Measurements from ENCODE around the gene ZNF484. TPM values are rescaled to one million over a fixed set of nuclear protein-coding genes. Genes with fewer than 3 reads are reported as not detected.
"Not testable (repeated sequence)": the region's sequence is repeated elsewhere in the genome, so short reads cannot be mapped to it uniquely, and the experiment has no call there.

ZNF484 gene
- total and polyA plus RNA-seq, 2 donors from 2014 or later = 1.9 to 13.5 TPM

- H3K4me3 ChIP-seq (ENCODE audit: low read length in 3 of 3) = no peak overlapping the region
- H3K4me1 ChIP-seq (ENCODE audit: control insufficient read depth in 2 of 3, insufficient read depth in 2 of 3, low read depth in 1 of 3, low read length in 3 of 3) = no peaks in the 10 kb centered on the region
- intact Hi-C loops (cut with DNase I) = no loop called here
- no peak for TF ChIP-seq CTCF (IDR thresholded peaks at IDR 0.05; ENCODE audit: borderline replicate concordance, extremely low read depth, insufficient read depth)
- peaks cover 0 to 8% (median 0%) of the 10 kb centered on the region in 3 donors for H3K9me3 ChIP-seq (ENCODE audit: control insufficient read depth in 2 of 3, insufficient read depth in 1 of 3, low read length in 3 of 3)
- no peak overlapping the region for H3K27ac ChIP-seq (ENCODE audit: low read depth in 2 of 2, low read length in 2 of 2)
- FAIRE-seq = no peak
- H3K9ac ChIP-seq (ENCODE audit: low read length in 3 of 3) = no peak overlapping the region
- H3K27me3 ChIP-seq (ENCODE audit: control insufficient read depth, insufficient read depth, low read length) = no peaks in the 10 kb centered on the region
- H3K36me3 ChIP-seq (ENCODE audit: control insufficient read depth in 2 of 3, insufficient read depth in 3 of 3, low read length in 3 of 3) = peaks cover 2 to 8% (median 6%) of the 10 kb centered on the region in 3 donors
- DNase-seq = no peak
Observed at GRCh38 chr9:92860867-92861266, 17.0 kb downstream of the ZNF484 start.

- Histone ChIP-seq H3K4me3 (ENCODE audit: low read length in 3 of 3) (no peak overlapping the region), H3K36me3 (ENCODE audit: control insufficient read depth in 2 of 3, insufficient read depth in 3 of 3, low read length in 3 of 3) (peaks cover 2 to 22% (median 12%) of the 10 kb centered on the region in 3 donors), H3K27me3 (ENCODE audit: control insufficient read depth, insufficient read depth, low read length) (no peaks in the 10 kb centered on the region), H3K4me1 (ENCODE audit: control insufficient read depth in 2 of 3, insufficient read depth in 2 of 3, low read depth in 1 of 3, low read length in 3 of 3) (no peaks in the 10 kb centered on the region), H3K9me3 (ENCODE audit: control insufficient read depth in 2 of 3, insufficient read depth in 1 of 3, low read length in 3 of 3) (peaks cover 0 to 8% (median 0%) of the 10 kb centered on the region in 3 donors), H3K27ac (ENCODE audit: low read depth in 2 of 2, low read length in 2 of 2) (no peak overlapping the region), H3K9ac (ENCODE audit: low read length in 3 of 3) (no peak overlapping the region)
- DNase-seq (no peak), FAIRE-seq (no peak)
- no peak for TF ChIP-seq CTCF (IDR thresholded peaks at IDR 0.05; ENCODE audit: borderline replicate concordance, extremely low read depth, insufficient read depth)
- intact Hi-C loops (cut with DNase I) = no loop called here
Observed at GRCh38 chr9:92857236-92857635, 20.6 kb downstream of the ZNF484 start.

- Histone ChIP-seq H3K9ac (ENCODE audit: low read length in 3 of 3) (no peak overlapping the region), H3K36me3 (ENCODE audit: control insufficient read depth in 2 of 3, insufficient read depth in 3 of 3, low read length in 3 of 3) (peaks cover 0 to 27% (median 10%) of the 10 kb centered on the region in 3 donors), H3K4me3 (ENCODE audit: low read length in 3 of 3) (no peak overlapping the region), H3K27me3 (ENCODE audit: control insufficient read depth, insufficient read depth, low read length) (no peaks in the 10 kb centered on the region), H3K9me3 (ENCODE audit: control insufficient read depth in 2 of 3, insufficient read depth in 1 of 3, low read length in 3 of 3) (no peaks in the 10 kb centered on the region), H3K27ac (ENCODE audit: low read depth in 2 of 2, low read length in 2 of 2) (no peak overlapping the region), H3K4me1 (ENCODE audit: control insufficient read depth in 2 of 3, insufficient read depth in 2 of 3, low read depth in 1 of 3, low read length in 3 of 3) (no peaks in the 10 kb centered on the region)
- DNase-seq (no peak), FAIRE-seq (no peak)
- no peak for TF ChIP-seq CTCF (IDR thresholded peaks at IDR 0.05; ENCODE audit: borderline replicate concordance, extremely low read depth, insufficient read depth)
- intact Hi-C loops (cut with DNase I) = no loop called here
Observed at GRCh38 chr9:92853716-92854115, 24.1 kb downstream of the ZNF484 start.

GRCh38 chr9:92850898-92851297 lies 26.9 kb downstream of the ZNF484 start:
- intact Hi-C loops (cut with DNase I) = no loop called here
- no peak for TF ChIP-seq CTCF (IDR thresholded peaks at IDR 0.05; ENCODE audit: borderline replicate concordance, extremely low read depth, insufficient read depth)
- peaks cover 13 to 27% (median 17%) of the 10 kb centered on the region in 3 donors for H3K9me3 ChIP-seq (ENCODE audit: control insufficient read depth in 2 of 3, insufficient read depth in 1 of 3, low read length in 3 of 3)
- peaks cover 16 to 45% (median 23%) of the 10 kb centered on the region in 3 donors for H3K36me3 ChIP-seq (ENCODE audit: control insufficient read depth in 2 of 3, insufficient read depth in 3 of 3, low read length in 3 of 3)
- no peak for FAIRE-seq
- H3K4me1 ChIP-seq (ENCODE audit: control insufficient read depth in 2 of 3, insufficient read depth in 2 of 3, low read depth in 1 of 3, low read length in 3 of 3) = no peaks in the 10 kb centered on the region
- no peak overlapping the region for H3K4me3 ChIP-seq (ENCODE audit: low read length in 3 of 3)
- no peak overlapping the region for H3K27ac ChIP-seq (ENCODE audit: low read depth in 2 of 2, low read length in 2 of 2)
- H3K9ac ChIP-seq (ENCODE audit: low read length in 3 of 3) = no peak overlapping the region
- H3K27me3 ChIP-seq (ENCODE audit: control insufficient read depth, insufficient read depth, low read length) = no peaks in the 10 kb centered on the region
- no peak for DNase-seq

GRCh38 chr9:92848740-92849139 lies 29.1 kb downstream of the ZNF484 start:
- DNase-seq; H3K4me1 ChIP-seq (ENCODE audit: control insufficient read depth in 2 of 3, insufficient read depth in 2 of 3, low read depth in 1 of 3, low read length in 3 of 3); FAIRE-seq; H3K27ac ChIP-seq (ENCODE audit: low read depth in 2 of 2, low read length in 2 of 2); H3K9ac ChIP-seq (ENCODE audit: low read length in 3 of 3); intact Hi-C loops (cut with DNase I); H3K27me3 ChIP-seq (ENCODE audit: control insufficient read depth, insufficient read depth, low read length); H3K4me3 ChIP-seq (ENCODE audit: low read length in 3 of 3): not testable (repeated sequence)
- Histone ChIP-seq H3K36me3 (ENCODE audit: control insufficient read depth in 2 of 3, insufficient read depth in 3 of 3, low read length in 3 of 3) (peaks cover 16 to 37% (median 21%) of the 10 kb centered on the region in 3 donors), H3K9me3 (ENCODE audit: control insufficient read depth in 2 of 3, insufficient read depth in 1 of 3, low read length in 3 of 3) (peaks cover 14 to 38% (median 21%) of the 10 kb centered on the region in 3 donors)
